ENCODE results near the gene BRINP1.

DNA sequence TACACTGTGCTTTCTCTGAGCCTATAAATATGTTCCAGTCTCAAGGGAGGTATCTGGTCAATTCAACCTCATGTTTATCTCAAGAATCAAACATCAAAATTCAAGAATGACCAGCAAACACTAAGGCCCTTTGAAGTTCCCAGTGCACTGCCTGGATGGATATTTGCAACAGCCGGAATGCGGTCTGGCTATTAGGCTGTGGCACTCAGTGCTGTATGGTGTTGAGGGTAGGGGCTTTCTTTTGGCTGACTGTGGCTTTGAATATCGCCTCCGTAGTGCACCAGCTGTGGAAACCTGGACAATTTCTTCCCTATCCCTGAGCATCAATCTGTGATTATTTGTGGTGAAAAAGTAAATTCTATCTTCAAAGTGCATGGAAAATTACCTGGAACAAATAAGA is 220.4 kb downstream of the BRINP1 start:
- TF ChIP-seq, protein P1, sequence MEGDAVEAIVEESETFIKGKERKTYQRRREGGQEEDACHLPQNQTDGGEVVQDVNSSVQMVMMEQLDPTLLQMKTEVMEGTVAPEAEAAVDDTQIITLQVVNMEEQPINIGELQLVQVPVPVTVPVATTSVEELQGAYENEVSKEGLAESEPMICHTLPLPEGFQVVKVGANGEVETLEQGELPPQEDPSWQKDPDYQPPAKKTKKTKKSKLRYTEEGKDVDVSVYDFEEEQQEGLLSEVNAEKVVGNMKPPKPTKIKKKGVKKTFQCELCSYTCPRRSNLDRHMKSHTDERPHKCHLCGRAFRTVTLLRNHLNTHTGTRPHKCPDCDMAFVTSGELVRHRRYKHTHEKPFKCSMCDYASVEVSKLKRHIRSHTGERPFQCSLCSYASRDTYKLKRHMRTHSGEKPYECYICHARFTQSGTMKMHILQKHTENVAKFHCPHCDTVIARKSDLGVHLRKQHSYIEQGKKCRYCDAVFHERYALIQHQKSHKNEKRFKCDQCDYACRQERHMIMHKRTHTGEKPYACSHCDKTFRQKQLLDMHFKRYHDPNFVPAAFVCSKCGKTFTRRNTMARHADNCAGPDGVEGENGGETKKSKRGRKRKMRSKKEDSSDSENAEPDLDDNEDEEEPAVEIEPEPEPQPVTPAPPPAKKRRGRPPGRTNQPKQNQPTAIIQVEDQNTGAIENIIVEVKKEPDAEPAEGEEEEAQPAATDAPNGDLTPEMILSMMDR (conservative IDR thresholded peaks at IDR 0.05), result no peak
- no peak for TF ChIP-seq EZH2 (IDR thresholded peaks at IDR 0.05; ENCODE audit: low read depth)
